ENCODE results near the gene ACSF3. TPM values are rescaled to one million over a fixed set of nuclear protein-coding genes. Genes with fewer than 3 reads are reported as not detected.

The ACSF3 gene
- total RNA-seq, 1 experiment from 2014 or later = 30.8 TPM

GRCh38 chr16:89113661-89114060 is 20.0 kb downstream of the ACSF3 start:
- Histone ChIP-seq H3K9me3 (ENCODE audit: control insufficient read depth, insufficient read depth, low read depth, low read length) (no peaks in the 10 kb centered on the region), H3K4me1 (ENCODE audit: control insufficient read depth, insufficient read depth, low read length) (no peaks in the 10 kb centered on the region), H3K4me3 (ENCODE audit: low read depth in 2 of 2, low read length in 2 of 2) (no peak overlapping the region), H3K27ac (ENCODE audit: low read length) (no peak overlapping the region), H3K36me3 (ENCODE audit: control insufficient read depth, insufficient read depth, low read length) (no peaks in the 10 kb centered on the region), H3K27me3 (ENCODE audit: control insufficient read depth, insufficient read depth, low read length) (no peaks in the 10 kb centered on the region)
- in situ Hi-C loops (cut with HindIII; ENCODE audit: low pct_unique_long_range_greater_than_20kb, low sequenced_read_pairs) = no loop called here
- ChIA-PET CTCF (no interaction called here), POLR2A (no interaction called here)
- intact Hi-C loops (cut with micrococcal nuclease; ENCODE audit: unreplicated experiment) = no loop called here
- BruUV-seq (replicated peaks) = no TSS peak
- DNase-seq (ENCODE audit: low read depth, low spot score) = no peak
- TF ChIP-seq CTCF (IDR thresholded peaks at IDR 0.05) (no peak), REST (IDR thresholded peaks at IDR 0.05; ENCODE audit: insufficient read depth in 1 of 2, low read depth in 2 of 2, low read length in 1 of 2) (no peak), SIN3A (IDR thresholded peaks at IDR 0.05; ENCODE audit: borderline replicate concordance, insufficient read depth, low read depth, low read length) (no peak), TCF7L2 (IDR thresholded peaks at IDR 0.05; ENCODE audit: low read depth, low read length) (no peak), POLR2AphosphoS5 (IDR thresholded peaks at IDR 0.05; ENCODE audit: low read depth, low read length) (no peak)
- ATAC-seq = no peak

GRCh38 chr16:89114159-89114981 is 20.7 kb downstream of the ACSF3 start:
- TF ChIP-seq CTCF (IDR thresholded peaks at IDR 0.05) (no peak), TCF7L2 (IDR thresholded peaks at IDR 0.05; ENCODE audit: low read depth, low read length) (no peak), REST (IDR thresholded peaks at IDR 0.05; ENCODE audit: insufficient read depth in 1 of 2, low read depth in 2 of 2, low read length in 1 of 2) (no peak)
- Histone ChIP-seq H3K4me3 (ENCODE audit: low read depth in 2 of 2, low read length in 2 of 2) (no peak overlapping the region), H3K27me3 (ENCODE audit: control insufficient read depth, insufficient read depth, low read length) (no peaks in the 10 kb centered on the region), H3K27ac (ENCODE audit: low read length) (no peak overlapping the region), H3K9me3 (ENCODE audit: control insufficient read depth, insufficient read depth, low read depth, low read length) (no peaks in the 10 kb centered on the region), H3K36me3 (ENCODE audit: control insufficient read depth, insufficient read depth, low read length) (no peaks in the 10 kb centered on the region), H3K4me1 (ENCODE audit: control insufficient read depth, insufficient read depth, low read length) (no peaks in the 10 kb centered on the region)
- ChIA-PET POLR2A (no interaction called here), CTCF (no interaction called here)
- no peak for DNase-seq (ENCODE audit: low read depth, low spot score)
- intact Hi-C loops (cut with micrococcal nuclease; ENCODE audit: unreplicated experiment) = no loop called here
- no peak for ATAC-seq
- BruUV-seq (replicated peaks) = no TSS peak
- in situ Hi-C loops (cut with HindIII; ENCODE audit: low pct_unique_long_range_greater_than_20kb, low sequenced_read_pairs) = no loop called here

Measured in Panc1 (cell line).